ENCODE measurements around the gene PRDM5.

The PRDM5 gene

GRCh38 chr4:120922381-120923206, at the start of gene PRDM5:
Gene PRDM5, minus strand, starts transcription at chr4:120922726. Its CDS starts 118 bp downstream, at chr4:120922608.
- no peak for FAIRE-seq
- DNase-seq (ENCODE audit: insufficient read length, low spot score), result no peak

GRCh38 chr4:120971884-120972283, 49.4 kb upstream of the PRDM5 start:
- FAIRE-seq, result no peak

GRCh38 chr4:120965938-120966337, 43.4 kb upstream of the PRDM5 start:
- no peak for DNase-seq (ENCODE audit: insufficient read length, low spot score)
- FAIRE-seq, result no peak

More at GRCh38 chr4:120971884-120972283, 49.4 kb upstream of the PRDM5 start:
- DNase-seq (ENCODE audit: insufficient read length, low spot score), result no peak

GRCh38 chr4:120964596-120964995, 42.1 kb upstream of the PRDM5 start:
- DNase-seq (ENCODE audit: insufficient read length, low spot score), result no peak
- no peak for FAIRE-seq

GRCh38 chr4:120963449-120963848, 40.9 kb upstream of the PRDM5 start:
- DNase-seq (ENCODE audit: insufficient read length, low spot score) (no peak), FAIRE-seq (no peak)

GRCh38 chr4:120960656-120961267, 38.2 kb upstream of the PRDM5 start:
- DNase-seq (ENCODE audit: insufficient read length, low spot score) (no peak), FAIRE-seq (no peak)

- DNase-seq (ENCODE audit: insufficient read length, low spot score) (no peak), FAIRE-seq (no peak)
These were observed 25.9 kb upstream of the PRDM5 start for GRCh38 chr4:120948382-120948781.

GRCh38 chr4:120942776-120943175, 20.2 kb upstream of the PRDM5 start:
- FAIRE-seq, result no peak
- DNase-seq (ENCODE audit: insufficient read length, low spot score), result no peak

GRCh38 chr4:120940547-120940946, 18.0 kb upstream of the PRDM5 start:
- FAIRE-seq, result no peak
- no peak for DNase-seq (ENCODE audit: insufficient read length, low spot score)

- DNase-seq (ENCODE audit: insufficient read length, low spot score) (no peak), FAIRE-seq (no peak)
These were observed 17.2 kb upstream of the PRDM5 start for GRCh38 chr4:120939693-120940092.

- no peak for FAIRE-seq
- DNase-seq (ENCODE audit: insufficient read length, low spot score), result no peak
These were observed 7.3 kb upstream of the PRDM5 start for GRCh38 chr4:120929847-120930246.

GRCh38 chr4:120927801-120928409, 5.4 kb upstream of the PRDM5 start:
- FAIRE-seq (no peak), DNase-seq (ENCODE audit: insufficient read length, low spot score) (no peak)

- FAIRE-seq (no peak), DNase-seq (ENCODE audit: insufficient read length, low spot score) (no peak)
These were observed 4.0 kb upstream of the PRDM5 start for GRCh38 chr4:120926358-120927025.

- DNase-seq (ENCODE audit: insufficient read length, low spot score), result no peak
- no peak for FAIRE-seq
These were observed 2.4 kb upstream of the PRDM5 start for GRCh38 chr4:120924931-120925330.

- FAIRE-seq, result no peak
- DNase-seq (ENCODE audit: insufficient read length, low spot score), result no peak
These were observed 639 bp upstream of the PRDM5 start for GRCh38 chr4:120923207-120923522.

- FAIRE-seq, result no peak
- DNase-seq (ENCODE audit: insufficient read length, low spot score), result no peak
These were observed 808 bp downstream of the PRDM5 start for GRCh38 chr4:120921456-120922380.

- FAIRE-seq (no peak), DNase-seq (ENCODE audit: insufficient read length, low spot score) (no peak)
These were observed 1.9 kb downstream of the PRDM5 start for GRCh38 chr4:120920666-120921065.

- no peak for FAIRE-seq
- no peak for DNase-seq (ENCODE audit: insufficient read length, low spot score)
These were observed 3.2 kb downstream of the PRDM5 start for GRCh38 chr4:120919358-120919757.

- FAIRE-seq (no peak), DNase-seq (ENCODE audit: insufficient read length, low spot score) (no peak)
These were observed 3.7 kb downstream of the PRDM5 start for GRCh38 chr4:120918788-120919187.

- DNase-seq (ENCODE audit: insufficient read length, low spot score) (no peak), FAIRE-seq (no peak)
These were observed 4.4 kb downstream of the PRDM5 start for GRCh38 chr4:120918092-120918491.

Data from GM19239 (cell line).